HG03520 (cell line): ENCODE measurements around the gene WASHC2A.
"Not testable (repeated sequence)": the region's sequence is repeated elsewhere in the genome, so short reads cannot be mapped to it uniquely, and the experiment has no call there.

Experiments used
- ATAC-seq: cut with Tn5 transposase; IDR thresholded peaks from one replicate; pipeline ENCODE4 v1.9.1; 2021; ENCODE audit warnings: mild to moderate bottlenecking, moderate library complexity; ENCODE audit not compliant: unreplicated experiment

Gene WASHC2A

GRCh38 chr10:50067546-50068351, at the start of gene WASHC2A:
TSS of gene WASHC2A (plus strand) at chr10:50067954. CDS start at chr10:50068006, 52 bp downstream.
- ATAC-seq = peak; percentile 91

DNA sequence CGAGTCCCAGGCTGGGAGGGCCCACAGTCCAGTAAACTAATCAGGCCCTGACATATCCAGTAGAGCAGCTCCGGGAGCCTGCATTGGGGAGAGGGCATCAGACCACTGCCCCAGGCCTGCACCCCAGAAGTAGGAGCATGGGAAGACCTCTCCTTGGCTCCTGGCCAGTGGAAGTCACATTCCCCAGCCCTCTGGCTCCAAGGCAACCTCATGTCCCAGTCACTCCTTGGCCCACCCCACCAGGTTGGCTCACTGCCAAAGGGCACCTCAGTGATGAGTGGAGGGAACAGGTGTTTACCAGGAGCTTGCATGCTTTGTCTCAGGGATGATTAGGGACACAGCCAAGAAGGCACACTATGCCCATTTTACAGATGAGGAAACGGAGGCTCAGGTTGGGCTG, 48.5 kb upstream of the WASHC2A start:
- ATAC-seq = not testable (repeated sequence)

DNA sequence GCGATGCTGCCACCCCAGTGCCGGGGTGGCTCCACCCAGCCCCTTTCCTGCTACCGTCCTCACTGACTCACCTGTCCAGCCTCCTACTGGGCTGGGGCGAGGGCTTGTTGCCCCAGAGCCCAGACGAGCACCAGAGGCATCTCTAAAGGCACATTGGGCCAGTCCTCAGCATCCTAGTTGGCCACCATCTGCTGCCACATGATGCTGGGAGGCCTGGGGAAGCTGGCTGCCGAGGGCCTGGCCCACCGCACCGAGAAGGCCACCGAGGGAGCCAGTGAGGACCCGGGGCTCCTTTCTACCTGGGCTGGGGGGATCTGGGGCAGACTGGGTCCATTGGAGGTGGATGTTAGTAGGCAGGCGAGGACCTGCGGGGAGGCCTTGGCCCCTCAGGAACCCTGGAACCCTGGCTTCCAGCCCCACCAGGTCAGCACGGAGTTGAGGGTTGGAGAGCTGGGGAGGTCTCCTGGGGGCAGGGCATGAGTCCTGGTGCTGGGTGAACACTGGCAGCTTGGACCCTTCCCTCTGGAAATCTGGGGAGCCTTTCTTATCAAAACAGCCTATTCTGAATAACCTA, 47.2 kb upstream of the WASHC2A start:
- not testable (repeated sequence) for ATAC-seq

DNA sequence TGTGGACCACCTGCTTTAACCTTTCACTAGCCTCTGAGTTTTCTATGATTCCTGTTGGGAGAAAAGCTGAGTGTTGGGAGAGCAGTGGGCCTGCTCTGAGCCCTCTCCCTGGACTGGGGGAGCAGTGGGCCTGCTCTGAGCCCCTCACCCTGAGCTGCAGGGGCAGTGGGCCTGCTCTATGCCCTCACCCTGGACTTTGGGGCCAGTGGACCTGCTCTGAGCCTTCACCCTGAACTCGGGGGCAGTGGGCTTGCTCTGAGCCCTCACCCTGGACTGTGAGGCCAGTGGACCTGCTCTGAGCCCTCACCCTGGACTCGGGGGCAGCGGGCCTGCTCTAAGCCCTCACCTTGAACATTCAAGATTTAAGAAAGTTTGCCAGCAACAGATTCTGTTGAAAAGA, 46.1 kb upstream of the WASHC2A start:
- no peak for ATAC-seq

DNA sequence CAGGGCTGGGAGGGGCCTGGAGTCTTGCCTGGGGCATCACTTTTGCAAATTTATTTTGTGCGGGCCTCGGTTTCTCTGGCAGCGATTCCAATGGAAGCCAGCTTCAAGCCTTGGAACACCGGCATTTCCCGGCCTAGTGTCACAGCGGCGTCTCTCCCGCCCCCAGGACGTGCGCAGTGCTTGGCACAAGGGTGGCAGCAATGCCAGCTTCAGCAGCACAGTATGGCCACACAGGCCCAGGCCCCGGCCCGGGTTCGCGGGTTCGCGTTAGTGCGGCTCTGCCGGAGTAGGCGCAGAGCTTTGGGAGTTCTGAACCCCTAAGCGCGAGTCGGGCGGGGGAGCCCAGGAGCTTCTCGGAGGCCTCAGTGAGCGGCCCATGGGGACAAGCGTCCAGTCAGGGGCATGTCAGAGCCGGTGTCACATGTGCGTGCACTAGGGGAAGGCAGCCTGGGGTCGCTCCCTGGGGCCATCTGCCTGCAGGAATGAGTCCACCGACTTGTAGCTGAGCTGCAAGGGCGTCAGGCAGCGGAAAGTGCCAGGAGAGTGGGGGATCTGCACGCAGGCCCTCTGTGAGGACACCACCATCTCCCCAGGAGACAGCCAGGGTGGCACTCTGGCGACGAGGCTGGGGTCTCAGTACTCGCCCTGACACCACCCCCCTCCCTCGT, 42.9 kb upstream of the WASHC2A start:
- not testable (repeated sequence) for ATAC-seq

DNA sequence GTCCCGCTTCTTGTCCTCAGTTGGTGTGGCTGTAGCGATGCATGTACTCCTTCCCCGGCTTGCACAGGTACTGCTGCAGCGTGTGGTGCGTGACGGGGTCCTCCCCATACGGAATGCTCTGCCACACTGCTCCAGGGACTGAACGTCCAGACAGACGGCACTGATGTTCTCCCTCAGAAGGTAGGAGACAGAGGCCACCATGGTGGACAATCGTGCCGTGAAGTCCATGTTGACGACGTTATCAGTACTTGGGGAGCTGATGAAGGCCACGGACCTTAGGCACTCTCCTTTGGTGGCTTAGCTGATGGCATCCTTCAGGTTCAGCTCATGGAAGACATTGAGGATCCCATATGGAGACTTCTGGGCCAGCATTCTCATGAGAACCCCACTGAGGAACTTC, 42.1 kb upstream of the WASHC2A start:
- no peak for ATAC-seq

GRCh38 chr10:50027195-50027594, 40.6 kb upstream of the WASHC2A start:
- ATAC-seq = no peak

DNA sequence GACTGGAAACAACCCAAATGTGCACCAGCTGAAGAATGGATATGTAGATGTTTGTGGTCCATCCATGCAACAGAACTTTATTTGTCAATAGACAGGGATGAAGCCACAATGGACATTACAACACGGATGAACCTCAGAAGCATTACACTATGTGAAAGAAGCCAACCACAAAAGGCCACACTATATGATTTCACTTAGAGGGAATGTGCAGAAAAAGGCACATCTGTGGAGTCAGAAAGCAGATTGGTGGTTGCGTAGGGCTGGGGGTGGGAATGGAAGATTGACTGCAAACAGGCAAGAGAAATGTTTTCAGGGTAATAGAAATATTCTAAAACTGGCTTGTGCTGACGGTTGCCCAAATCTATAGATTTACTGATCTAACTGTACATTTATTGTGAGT, 34.3 kb upstream of the WASHC2A start:
- no peak for ATAC-seq

DNA sequence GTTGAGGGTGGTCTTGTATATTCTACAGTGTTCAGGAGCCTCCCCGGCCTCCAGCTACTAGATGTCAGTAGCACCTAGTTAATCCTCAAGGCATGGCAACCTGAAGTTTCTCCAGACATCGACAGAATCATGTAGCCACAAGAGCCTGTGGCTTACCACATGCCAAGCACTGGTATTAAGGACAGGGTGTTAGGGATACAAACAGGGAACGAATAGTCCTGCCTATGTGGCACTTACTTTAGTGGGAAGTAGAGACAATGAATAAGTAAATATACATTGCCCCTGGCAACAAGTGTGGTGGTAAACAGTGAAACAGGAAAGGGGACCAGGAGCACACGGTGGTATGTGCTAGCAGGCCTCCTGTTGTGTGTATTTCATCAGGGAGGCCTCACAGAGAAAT, 32.4 kb upstream of the WASHC2A start:
- ATAC-seq = not testable (repeated sequence)

- ATAC-seq = no peak
These were observed 22.7 kb upstream of the WASHC2A start for GRCh38 chr10:50044941-50045664.

DNA sequence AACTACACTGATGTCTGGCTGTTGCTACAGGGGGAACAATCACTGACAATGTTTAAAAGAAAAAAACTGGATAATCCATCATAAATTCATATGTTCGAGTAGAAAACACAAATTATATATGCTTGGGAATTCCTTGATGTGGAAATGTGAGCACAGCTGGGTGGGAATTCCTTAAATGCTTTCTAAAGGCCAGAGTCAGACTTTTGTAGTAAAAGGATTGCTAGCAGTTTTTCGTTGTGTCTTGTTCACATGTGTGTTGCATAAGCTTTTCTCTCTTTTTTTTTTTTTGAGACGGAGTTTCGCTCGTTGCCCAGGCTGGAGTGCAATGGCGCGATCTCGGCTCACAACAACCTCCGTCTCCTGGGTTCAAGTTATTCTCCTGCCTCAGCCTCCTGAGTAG, 21.3 kb upstream of the WASHC2A start:
- ATAC-seq = not testable (repeated sequence)

DNA sequence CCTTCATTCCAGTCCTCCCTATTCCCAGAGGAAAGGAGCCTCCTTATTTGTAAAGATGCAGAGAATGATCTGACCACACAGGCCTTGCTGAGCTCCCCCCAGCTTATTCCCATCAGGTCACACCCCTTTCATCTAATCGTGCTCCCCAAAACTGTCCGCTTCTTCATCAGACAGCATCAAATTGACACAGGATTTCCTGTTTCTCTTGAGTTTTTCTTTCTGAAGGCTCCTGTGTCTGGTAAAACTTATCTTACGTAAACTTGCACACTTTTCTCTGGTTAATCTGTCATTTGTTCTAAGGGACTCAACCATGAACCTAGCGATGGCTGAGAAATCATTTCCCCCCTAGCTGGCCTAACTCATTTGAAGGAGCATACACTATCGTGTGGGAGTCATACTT, 20.2 kb upstream of the WASHC2A start:
- ATAC-seq = not testable (repeated sequence)

DNA sequence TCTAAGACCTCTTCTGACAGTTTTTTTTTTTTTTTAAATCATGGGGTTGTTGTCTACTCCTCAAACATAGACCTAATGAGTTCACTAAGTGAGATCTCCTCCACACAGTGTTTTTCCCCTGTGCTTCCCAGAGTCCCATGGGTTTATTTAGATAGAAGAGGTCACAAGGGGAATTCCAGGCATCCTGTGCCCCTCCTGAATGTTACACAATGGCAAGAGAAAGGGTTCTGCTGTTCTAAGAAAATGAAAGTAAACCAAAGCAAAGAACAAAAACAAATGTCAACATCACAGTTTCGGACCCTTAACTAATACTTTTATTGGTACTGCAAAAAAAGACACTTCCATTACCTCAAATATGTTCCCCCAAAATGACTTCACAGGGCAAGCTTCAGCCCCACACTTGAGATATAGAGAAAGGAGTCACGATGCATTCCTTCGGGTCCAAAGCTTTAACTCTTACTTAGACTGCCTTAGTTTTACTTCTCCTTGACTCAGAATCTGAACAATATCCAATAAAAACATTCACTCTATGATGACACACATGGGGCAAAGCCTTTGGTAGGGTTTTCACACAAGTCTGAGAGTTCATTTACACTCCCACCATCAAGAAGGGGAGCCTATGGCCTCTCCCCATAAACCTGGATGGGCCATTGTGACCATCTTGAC, 15.6 kb upstream of the WASHC2A start:
- ATAC-seq = not testable (repeated sequence)

- not testable (repeated sequence) for ATAC-seq
These were observed 14.9 kb upstream of the WASHC2A start for GRCh38 chr10:50052778-50053376.

GRCh38 chr10:50055494-50056292, 12.1 kb upstream of the WASHC2A start:
- not testable (repeated sequence) for ATAC-seq

DNA sequence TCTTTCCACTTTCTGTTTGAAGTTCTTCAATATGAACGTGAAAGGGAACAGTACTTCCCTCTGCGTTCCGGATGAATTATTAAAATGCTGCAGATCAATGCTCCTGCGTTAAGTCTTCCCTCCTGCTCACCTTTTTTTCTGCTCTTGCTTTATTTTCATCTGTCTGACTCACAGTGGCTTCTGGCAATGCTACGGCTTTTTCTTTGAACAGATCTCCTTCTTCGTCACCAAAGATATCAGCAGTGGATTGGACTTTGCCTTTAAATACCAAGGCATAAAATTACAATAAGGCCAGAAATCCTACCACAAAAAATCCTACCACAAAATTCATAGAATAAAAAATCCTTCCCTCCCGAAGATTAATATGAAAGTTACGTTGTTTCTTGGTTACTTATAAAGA, 11.1 kb upstream of the WASHC2A start:
- ATAC-seq = not testable (repeated sequence)

- not testable (repeated sequence) for ATAC-seq
These were observed 9.0 kb upstream of the WASHC2A start for GRCh38 chr10:50058727-50059126.

GRCh38 chr10:50059946-50060345, 7.8 kb upstream of the WASHC2A start:
- ATAC-seq = not testable (repeated sequence)

- ATAC-seq = not testable (repeated sequence)
These were observed 6.2 kb upstream of the WASHC2A start for GRCh38 chr10:50061548-50061947.
